Caco-2 (cell line): Measurements from ENCODE around the gene HECTD3. TPM values are rescaled to one million over a fixed set of nuclear protein-coding genes. Genes with fewer than 3 reads are reported as not detected.

Experiments used
- BruUV-seq: library from RNA; stranded (reverse); fragments of 400-500 nt; replicated peaks from 2 replicates; lab custom pipeline; 2021; lab: Mats Ljungman, UMichigan
- CTCF ChIA-PET: fragments of 300-600 bp; sonication (Branson Sonifier 250); formaldehyde crosslinking; loops from one replicate; lab custom pipeline; 2022; ENCODE audit warnings: antibody characterized with exemption; lab: Charles Lee
- POLR2A ChIA-PET: fragments of 300-600 bp; sonication (Branson Sonifier 250); formaldehyde crosslinking; loops from one replicate; lab custom pipeline; 2022; ENCODE audit warnings: antibody characterized with exemption; lab: Charles Lee
- DNase-seq, 2 experiments: peaks; one replicate each; pipeline versions ENCODE4 v3.0.0 to v3.0.0-alpha.2; 2020 to 2022
- H3K27me3 ChIP-seq: replicated peaks from 2 replicates; pipeline ENCODE4 v1.6.0; 2011; ENCODE audit warnings: low read length; ENCODE audit not compliant: control insufficient read depth, insufficient read depth
- H3K36me3 ChIP-seq: 2 replicates; pipeline ENCODE4 v1.5.1; 2011; ENCODE audit warnings: low read length; ENCODE audit not compliant: control insufficient read depth, insufficient read depth
- H3K4me1 ChIP-seq: fragments of 250-450 bp; sonication (Bioruptor Pico); 2 replicates; pipeline ENCODE4 v1.5.1; 2020; ENCODE audit warnings: mild to moderate bottlenecking
- H3K4me3 ChIP-seq: 2 replicates; pipeline ENCODE4 v1.5.1; 2011; ENCODE audit warnings: low read depth, mild to moderate bottlenecking, control low read depth, low read length
- H3K9me3 ChIP-seq: fragments of 250-450 bp; sonication (Bioruptor Pico); 2 replicates; pipeline ENCODE4 v1.5.1; 2020; ENCODE audit warnings: mild to moderate bottlenecking, moderate library complexity
- H3K27ac Mint-ChIP-seq: one replicate; pipeline ENCODE4 v1.8.0; 2022; ENCODE audit warnings: mixed read lengths; ENCODE audit not compliant: unreplicated experiment
- H3K27me3 Mint-ChIP-seq: one replicate; pipeline ENCODE4 v1.8.0; 2022; ENCODE audit warnings: mixed read lengths; ENCODE audit not compliant: insufficient read depth, unreplicated experiment
- H3K36me3 Mint-ChIP-seq: one replicate; pipeline ENCODE4 v1.8.0; 2022; ENCODE audit warnings: mild to moderate bottlenecking, mixed read lengths; ENCODE audit not compliant: insufficient read depth, unreplicated experiment
- H3K4me1 Mint-ChIP-seq: one replicate; pipeline ENCODE4 v1.8.0; 2022; ENCODE audit warnings: low read depth, mixed read lengths; ENCODE audit not compliant: unreplicated experiment
- H3K4me3 Mint-ChIP-seq: one replicate; pipeline ENCODE4 v1.8.0; 2022; ENCODE audit warnings: mild to moderate bottlenecking, moderate library complexity, mixed read lengths; ENCODE audit not compliant: unreplicated experiment
- H3K9me3 Mint-ChIP-seq: one replicate; pipeline ENCODE4 v1.8.0; 2022; ENCODE audit warnings: mixed read lengths; ENCODE audit not compliant: unreplicated experiment
- intact Hi-C: fragments of 100-400 bp; cut with micrococcal nuclease; formaldehyde crosslinking; loops from one replicate; pipeline ENCODE4 v1.10.0; 2022; ENCODE audit not compliant: unreplicated experiment
- total RNA-seq: library from RNA; stranded (reverse); gene quantifications from 2 replicates; pipeline ENCODE4 v1.2.3, GENCODE V29; 2022
- TF ChIP-seq, protein P1 (sequence below), 2 experiments: fragments of 200-600 bp in 1 of 2; IDR thresholded peaks; 1 replicate in 1 of 2; 2 replicates in 1 of 2; pipeline versions ENCODE4 v1.5.1 to v1.8.0; 2011 to 2022; ENCODE audit warnings: antibody characterized with exemption in 1 of 2, control low read depth in 1 of 2, inconsistent platforms in 1 of 2, low read depth in 1 of 2, low read length in 1 of 2, mild to moderate bottlenecking in 1 of 2, moderate library complexity in 1 of 2; ENCODE audit not compliant: insufficient read depth in 1 of 2, severe bottlenecking in 1 of 2, unreplicated experiment in 1 of 2

Gene HECTD3
- total RNA-seq, 1 experiment from 2014 or later = 29.4 TPM

DNA sequence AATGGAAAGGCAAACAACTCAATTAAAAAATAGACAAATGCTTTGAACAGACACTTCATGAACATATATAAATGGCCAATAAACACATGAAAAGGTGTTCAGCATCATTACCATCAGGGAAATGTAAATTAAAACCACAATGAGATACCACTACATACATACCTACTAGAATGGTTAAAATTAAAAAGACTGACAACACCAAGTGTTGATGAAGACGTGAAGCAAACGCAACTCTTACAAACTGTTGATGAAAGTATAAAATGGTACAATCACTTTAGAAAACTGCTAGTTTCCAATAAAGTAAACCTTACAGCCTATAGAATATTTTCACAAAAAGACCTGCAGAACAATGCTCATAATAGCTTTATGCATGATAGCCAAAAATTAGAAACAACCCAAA, 34.9 kb downstream of the HECTD3 start:
- BruUV-seq = no TSS peak
- CTCF ChIA-PET = no interaction called here

GRCh38 chr1:44973645-44974044, 37.5 kb downstream of the HECTD3 start:
- no peak overlapping the region for H3K4me3 Mint-ChIP-seq
- H3K4me1 Mint-ChIP-seq = no peaks in the 10 kb centered on the region
- no peak for DNase-seq
- BruUV-seq = no TSS peak
- ChIA-PET CTCF (no interaction called here), POLR2A (no interaction called here)
- H3K9me3 Mint-ChIP-seq = no peaks in the 10 kb centered on the region
- Histone ChIP-seq H3K4me1 (no peaks in the 10 kb centered on the region), H3K4me3 (no peak overlapping the region), H3K36me3 (no peaks in the 10 kb centered on the region), H3K27me3 (no peaks in the 10 kb centered on the region), H3K9me3 (no peaks in the 10 kb centered on the region)
- TF ChIP-seq, protein P1, sequence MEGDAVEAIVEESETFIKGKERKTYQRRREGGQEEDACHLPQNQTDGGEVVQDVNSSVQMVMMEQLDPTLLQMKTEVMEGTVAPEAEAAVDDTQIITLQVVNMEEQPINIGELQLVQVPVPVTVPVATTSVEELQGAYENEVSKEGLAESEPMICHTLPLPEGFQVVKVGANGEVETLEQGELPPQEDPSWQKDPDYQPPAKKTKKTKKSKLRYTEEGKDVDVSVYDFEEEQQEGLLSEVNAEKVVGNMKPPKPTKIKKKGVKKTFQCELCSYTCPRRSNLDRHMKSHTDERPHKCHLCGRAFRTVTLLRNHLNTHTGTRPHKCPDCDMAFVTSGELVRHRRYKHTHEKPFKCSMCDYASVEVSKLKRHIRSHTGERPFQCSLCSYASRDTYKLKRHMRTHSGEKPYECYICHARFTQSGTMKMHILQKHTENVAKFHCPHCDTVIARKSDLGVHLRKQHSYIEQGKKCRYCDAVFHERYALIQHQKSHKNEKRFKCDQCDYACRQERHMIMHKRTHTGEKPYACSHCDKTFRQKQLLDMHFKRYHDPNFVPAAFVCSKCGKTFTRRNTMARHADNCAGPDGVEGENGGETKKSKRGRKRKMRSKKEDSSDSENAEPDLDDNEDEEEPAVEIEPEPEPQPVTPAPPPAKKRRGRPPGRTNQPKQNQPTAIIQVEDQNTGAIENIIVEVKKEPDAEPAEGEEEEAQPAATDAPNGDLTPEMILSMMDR (IDR thresholded peaks at IDR 0.05; ENCODE audit: insufficient read depth in 1 of 2, low read depth in 1 of 2, low read length in 1 of 2, severe bottlenecking in 1 of 2, unreplicated experiment in 1 of 2) = no peak
- H3K36me3 Mint-ChIP-seq = peaks cover 23% of the 10 kb centered on the region
- H3K27ac Mint-ChIP-seq = no peak overlapping the region
- no peaks in the 10 kb centered on the region for H3K27me3 Mint-ChIP-seq
- intact Hi-C loops = no loop called here

More for the DNA sequence above, 34.9 kb downstream of the HECTD3 start:
- Histone ChIP-seq H3K4me3 (no peak overlapping the region), H3K4me1 (no peaks in the 10 kb centered on the region), H3K27me3 (no peaks in the 10 kb centered on the region), H3K36me3 (no peaks in the 10 kb centered on the region), H3K9me3 (no peaks in the 10 kb centered on the region)
- Mint-ChIP-seq H3K27ac (no peak overlapping the region), H3K36me3 (peaks cover 24% of the 10 kb centered on the region), H3K4me3 (no peak overlapping the region), H3K4me1 (no peaks in the 10 kb centered on the region), H3K9me3 (no peaks in the 10 kb centered on the region), H3K27me3 (no peaks in the 10 kb centered on the region)
- TF ChIP-seq, protein P1 (IDR thresholded peaks at IDR 0.05; ENCODE audit: insufficient read depth in 1 of 2, low read depth in 1 of 2, low read length in 1 of 2, severe bottlenecking in 1 of 2, unreplicated experiment in 1 of 2) = no peak
- DNase-seq = no peak
- POLR2A ChIA-PET = no interaction called here
- intact Hi-C loops = no loop called here

- intact Hi-C loops = no loop called here
- H3K9me3 Mint-ChIP-seq = no peaks in the 10 kb centered on the region
- Histone ChIP-seq H3K4me1 (no peaks in the 10 kb centered on the region), H3K27me3 (no peaks in the 10 kb centered on the region), H3K9me3 (no peaks in the 10 kb centered on the region), H3K4me3 (no peak overlapping the region), H3K36me3 (no peaks in the 10 kb centered on the region)
- H3K4me1 Mint-ChIP-seq = no peaks in the 10 kb centered on the region
- H3K27ac Mint-ChIP-seq = no peak overlapping the region
- ChIA-PET POLR2A (no interaction called here), CTCF (interaction anchor here (0.7 kb wide), 1 partner anchor 258 kb away, joined by 3 read pairs; no protein-coding TSS in a partner anchor)
- DNase-seq = no peak
- H3K36me3 Mint-ChIP-seq = peaks cover 12% of the 10 kb centered on the region
- TF ChIP-seq, protein P1 (IDR thresholded peaks at IDR 0.05; ENCODE audit: insufficient read depth in 1 of 2, low read depth in 1 of 2, low read length in 1 of 2, severe bottlenecking in 1 of 2, unreplicated experiment in 1 of 2) = no peak
- BruUV-seq = no TSS peak
- H3K27me3 Mint-ChIP-seq = no peaks in the 10 kb centered on the region
- H3K4me3 Mint-ChIP-seq = no peak overlapping the region
Measured at GRCh38 chr1:44970317-44970716, 40.8 kb downstream of the HECTD3 start.
